NCI-H2196 treated with DMSO at 0.1 percent for 48 hours (cell line): ENCODE data around the gene NENF.
A peak's percentile ranks its signal among the peaks of the same experiment; 100 is the strongest.
"Not testable (repeated sequence)": the region's sequence is repeated elsewhere in the genome, so short reads cannot be mapped to it uniquely, and the experiment has no call there.

ENCODE experiments used
- DNase-seq: peaks from one replicate; lab custom pipeline; 2025; ENCODE audit not compliant: unreplicated experiment; lab: John Stamatoyannopoulos, UW

Gene NENF

GRCh38 chr1:212479188-212479587, 46.5 kb downstream of the NENF start:
- DNase-seq, result no peak

- DNase-seq, result not testable (repeated sequence)
These were observed 48.2 kb downstream of the NENF start for GRCh38 chr1:212480711-212481437.

- DNase-seq, result no peak
These were observed 48.7 kb downstream of the NENF start for GRCh38 chr1:212481438-212481767.

GRCh38 chr1:212482006-212482636, 49.4 kb downstream of the NENF start:
- DNase-seq, result no peak

- no peak for DNase-seq
These were observed 50.1 kb downstream of the NENF start for GRCh38 chr1:212482637-212483441.

- no peak for DNase-seq
These were observed 52.2 kb downstream of the NENF start for GRCh38 chr1:212484701-212485570.

- no peak for DNase-seq
These were observed 52.8 kb downstream of the NENF start for GRCh38 chr1:212485571-212485912.

GRCh38 chr1:212485913-212486618, 53.3 kb downstream of the NENF start:
- DNase-seq, result peak; percentile 82

GRCh38 chr1:212486619-212486975, 53.9 kb downstream of the NENF start:
- no peak for DNase-seq

- DNase-seq, result no peak
These were observed 54.6 kb downstream of the NENF start for GRCh38 chr1:212487286-212487685.

- no peak for DNase-seq
These were observed 55.2 kb downstream of the NENF start for GRCh38 chr1:212487774-212488435.

- peak; percentile 76 for DNase-seq
These were observed 55.9 kb downstream of the NENF start for GRCh38 chr1:212488436-212489283.

- no peak for DNase-seq
These were observed 56.7 kb downstream of the NENF start for GRCh38 chr1:212489284-212489859.

- DNase-seq, result no peak
These were observed 57.6 kb downstream of the NENF start for GRCh38 chr1:212490276-212490675.

GRCh38 chr1:212491454-212491853, 58.7 kb downstream of the NENF start:
- no peak for DNase-seq
